Measurements from ENCODE around the gene EFCAB12. TPM values are rescaled to one million over a fixed set of nuclear protein-coding genes. Genes with fewer than 3 reads are reported as not detected.

The EFCAB12 gene
- total and polyA plus RNA-seq, 2 of the 13 experiments (the other 11 are each of a cell fraction or from before 2014, with no cell fraction given), result 0.31 to 2.4 TPM

GRCh38 chr3:129439817-129440617 lies 11.6 kb upstream of the EFCAB12 start, which contains the start of the genes IFT122 and MBD4 (continued):
- TF ChIP-seq POGK (CRISPR knock-in tag; conservative IDR thresholded peaks at IDR 0.05), result 0 out of 2 replicates have a peak, but pooled peaks have one; percentile 25
- TF ChIP-seq ZNF501 (CRISPR knock-in tag; IDR thresholded peaks at IDR 0.05), result peak; percentile 93
- no peak for TF ChIP-seq LCORL (IDR thresholded peaks at IDR 0.05)
- TF ChIP-seq LCORL (CRISPR knock-in tag; IDR thresholded peaks at IDR 0.05), result peak; percentile 80; the same call in 1 of the 2 replicates
- TF ChIP-seq FOXK2 (IDR thresholded peaks at IDR 0.05), result peak; percentile 51; the same call in 1 of the 2 replicates
- peak; percentile 66; the same call in 1 of the 2 replicates for TF ChIP-seq ATAD3A (CRISPR knock-in tag; IDR thresholded peaks at IDR 0.05)
- peak; percentile 89; the same call in 1 of the 2 replicates for TF ChIP-seq ZNF292 (CRISPR knock-in tag; IDR thresholded peaks at IDR 0.05; ENCODE audit: borderline replicate concordance, low read depth)
- peak; percentile 11; the same call in 1 of the 2 replicates for TF ChIP-seq NCOA2 (CRISPR knock-in tag; IDR thresholded peaks at IDR 0.05)
- peak in 1 of 2 experiments; percentile 19; a peak in 1 of 4 replicates for TF ChIP-seq KLF16 (CRISPR knock-in tag; IDR thresholded peaks at IDR 0.05)
- TF ChIP-seq, protein P1, sequence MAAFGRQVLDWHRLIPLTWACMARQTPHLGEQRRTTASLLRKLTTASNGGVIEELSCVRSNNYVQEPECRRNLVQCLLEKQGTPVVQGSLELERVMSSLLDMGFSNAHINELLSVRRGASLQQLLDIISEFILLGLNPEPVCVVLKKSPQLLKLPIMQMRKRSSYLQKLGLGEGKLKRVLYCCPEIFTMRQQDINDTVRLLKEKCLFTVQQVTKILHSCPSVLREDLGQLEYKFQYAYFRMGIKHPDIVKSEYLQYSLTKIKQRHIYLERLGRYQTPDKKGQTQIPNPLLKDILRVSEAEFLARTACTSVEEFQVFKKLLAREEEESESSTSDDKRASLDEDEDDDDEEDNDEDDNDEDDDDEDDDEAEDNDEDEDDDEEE (CRISPR knock-in tag; IDR thresholded peaks at IDR 0.05), result peak; percentile 55; the same call in 1 of the 2 replicates
- TF ChIP-seq ZBTB4 (CRISPR knock-in tag; IDR thresholded peaks at IDR 0.05; ENCODE audit: borderline replicate concordance), result 0 out of 2 replicates have a peak, but pooled peaks have one; percentile 69
- 0 out of 2 replicates have a peak, but pooled peaks have one; percentile 45 for TF ChIP-seq GATA4 (IDR thresholded peaks at IDR 0.05; ENCODE audit: borderline replicate concordance, low read depth)
- peak; percentile 89; the same call in 1 of the 2 replicates for TF ChIP-seq ZNF749 (CRISPR knock-in tag; IDR thresholded peaks at IDR 0.05; ENCODE audit: borderline replicate concordance)
- peak; percentile 90 for TF ChIP-seq E2F1 (CRISPR knock-in tag; IDR thresholded peaks at IDR 0.05)
- TF ChIP-seq, protein P2, sequence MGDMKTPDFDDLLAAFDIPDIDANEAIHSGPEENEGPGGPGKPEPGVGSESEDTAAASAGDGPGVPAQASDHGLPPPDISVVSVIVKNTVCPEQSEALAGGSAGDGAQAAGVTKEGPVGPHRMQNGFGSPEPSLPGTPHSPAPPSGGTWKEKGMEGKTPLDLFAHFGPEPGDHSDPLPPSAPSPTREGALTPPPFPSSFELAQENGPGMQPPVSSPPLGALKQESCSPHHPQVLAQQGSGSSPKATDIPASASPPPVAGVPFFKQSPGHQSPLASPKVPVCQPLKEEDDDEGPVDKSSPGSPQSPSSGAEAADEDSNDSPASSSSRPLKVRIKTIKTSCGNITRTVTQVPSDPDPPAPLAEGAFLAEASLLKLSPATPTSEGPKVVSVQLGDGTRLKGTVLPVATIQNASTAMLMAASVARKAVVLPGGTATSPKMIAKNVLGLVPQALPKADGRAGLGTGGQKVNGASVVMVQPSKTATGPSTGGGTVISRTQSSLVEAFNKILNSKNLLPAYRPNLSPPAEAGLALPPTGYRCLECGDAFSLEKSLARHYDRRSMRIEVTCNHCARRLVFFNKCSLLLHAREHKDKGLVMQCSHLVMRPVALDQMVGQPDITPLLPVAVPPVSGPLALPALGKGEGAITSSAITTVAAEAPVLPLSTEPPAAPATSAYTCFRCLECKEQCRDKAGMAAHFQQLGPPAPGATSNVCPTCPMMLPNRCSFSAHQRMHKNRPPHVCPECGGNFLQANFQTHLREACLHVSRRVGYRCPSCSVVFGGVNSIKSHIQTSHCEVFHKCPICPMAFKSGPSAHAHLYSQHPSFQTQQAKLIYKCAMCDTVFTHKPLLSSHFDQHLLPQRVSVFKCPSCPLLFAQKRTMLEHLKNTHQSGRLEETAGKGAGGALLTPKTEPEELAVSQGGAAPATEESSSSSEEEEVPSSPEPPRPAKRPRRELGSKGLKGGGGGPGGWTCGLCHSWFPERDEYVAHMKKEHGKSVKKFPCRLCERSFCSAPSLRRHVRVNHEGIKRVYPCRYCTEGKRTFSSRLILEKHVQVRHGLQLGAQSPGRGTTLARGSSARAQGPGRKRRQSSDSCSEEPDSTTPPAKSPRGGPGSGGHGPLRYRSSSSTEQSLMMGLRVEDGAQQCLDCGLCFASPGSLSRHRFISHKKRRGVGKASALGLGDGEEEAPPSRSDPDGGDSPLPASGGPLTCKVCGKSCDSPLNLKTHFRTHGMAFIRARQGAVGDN (CRISPR knock-in tag; IDR thresholded peaks at IDR 0.05), result peak; percentile 93

Measured in HepG2 (cell line).